GM04503 (cell line): ENCODE measurements around the gene ABLIM3.

ENCODE experiments used
- DNase-seq: peaks from one replicate; pipeline ENCODE4 v3.0.0-alpha.2; 2012; ENCODE audit warnings: low read depth

ABLIM3 gene

GRCh38 chr5:149141224-149141956 lies at the start of gene ABLIM3:
Gene ABLIM3, plus strand, starts transcription at chr5:149141493. Its CDS starts 603 bp downstream, at chr5:149142096.
- DNase-seq, result no peak

- DNase-seq, result no peak
Observed at GRCh38 chr5:149093625-149094024, 47.7 kb upstream of the ABLIM3 start.

GRCh38 chr5:149094996-149095395 lies 46.3 kb upstream of the ABLIM3 start:
- no peak for DNase-seq

GRCh38 chr5:149099920-149100319 lies 41.4 kb upstream of the ABLIM3 start:
- DNase-seq, result no peak

GRCh38 chr5:149100331-149100730 lies 41.0 kb upstream of the ABLIM3 start:
- DNase-seq, result no peak

- peak; percentile 45 for DNase-seq
Observed at GRCh38 chr5:149108651-149109280, 32.5 kb upstream of the ABLIM3 start.

GRCh38 chr5:149110406-149110805 lies 30.9 kb upstream of the ABLIM3 start:
- no peak for DNase-seq

- DNase-seq, result peak; percentile 60
Observed at GRCh38 chr5:149113669-149114068, 27.6 kb upstream of the ABLIM3 start.

- peak; percentile 53 for DNase-seq
Observed at GRCh38 chr5:149114403-149115312, 26.6 kb upstream of the ABLIM3 start.

- DNase-seq, result no peak
Observed at GRCh38 chr5:149117970-149118369, 23.3 kb upstream of the ABLIM3 start.

GRCh38 chr5:149118463-149118862 lies 22.8 kb upstream of the ABLIM3 start:
- DNase-seq, result no peak

- DNase-seq, result no peak
Observed at GRCh38 chr5:149121145-149121544, 20.1 kb upstream of the ABLIM3 start.

GRCh38 chr5:149123211-149123610 lies 18.1 kb upstream of the ABLIM3 start:
- no peak for DNase-seq

GRCh38 chr5:149125386-149125891 lies 15.9 kb upstream of the ABLIM3 start:
- DNase-seq, result no peak

GRCh38 chr5:149126906-149127305 lies 14.4 kb upstream of the ABLIM3 start:
- DNase-seq, result no peak

- DNase-seq, result no peak
Observed at GRCh38 chr5:149127394-149127955, 13.8 kb upstream of the ABLIM3 start.

GRCh38 chr5:149128023-149128875 lies 13.0 kb upstream of the ABLIM3 start:
- no peak for DNase-seq

- no peak for DNase-seq
Observed at GRCh38 chr5:149129181-149129580, 12.1 kb upstream of the ABLIM3 start.

GRCh38 chr5:149130121-149130914 lies 11.0 kb upstream of the ABLIM3 start:
- DNase-seq, result no peak

- DNase-seq, result no peak
Observed at GRCh38 chr5:149132474-149132873, 8.8 kb upstream of the ABLIM3 start.
